Activated CD4-positive, alpha-beta T cell treated with anti-CD3 and anti-CD28 coated beads for 36 hours (primary cell): ENCODE results near the gene RADIL. TPM values are rescaled to one million over a fixed set of nuclear protein-coding genes. Genes with fewer than 3 reads are reported as not detected.

Experiments used
- ATAC-seq: fragments of 200-7000 bp; cut with Tn5 transposase; one replicate; pipeline ENCODE4 v1.10.0; 2021; ENCODE audit warnings: mild to moderate bottlenecking, moderate library complexity
- CTCF ChIA-PET: fragments of 350-600 bp; sonication (Branson Sonifier 250); formaldehyde crosslinking; loops from one replicate; lab custom pipeline; 2021; ENCODE audit warnings: antibody characterized with exemption; lab: Charles Lee
- POLR2A ChIA-PET: fragments of 350-600 bp; sonication (Branson Sonifier 250); formaldehyde crosslinking; loops from one replicate; lab custom pipeline; 2021; ENCODE audit warnings: antibody characterized with exemption, inconsistent platforms; lab: Charles Lee
- DNase-seq: peaks from one replicate; pipeline ENCODE4 v3.0.0-alpha.2; 2020
- H3K27ac Mint-ChIP-seq: one replicate; pipeline ENCODE4 v1.8.0; 2021; ENCODE audit warnings: mixed read lengths
- H3K27me3 Mint-ChIP-seq: one replicate; pipeline ENCODE4 v1.8.0; 2021; ENCODE audit warnings: mixed read lengths
- H3K36me3 Mint-ChIP-seq: one replicate; pipeline ENCODE4 v1.8.0; 2021; ENCODE audit warnings: low read depth, mixed read lengths
- H3K4me1 Mint-ChIP-seq: one replicate; pipeline ENCODE4 v1.8.0; 2021; ENCODE audit warnings: mixed read lengths
- H3K4me3 Mint-ChIP-seq: one replicate; pipeline ENCODE4 v1.8.0; 2021; ENCODE audit warnings: mild to moderate bottlenecking, moderate library complexity, mixed read lengths
- H3K9me3 Mint-ChIP-seq: one replicate; pipeline ENCODE4 v1.8.0; 2021; ENCODE audit warnings: low read depth, mixed read lengths
- intact Hi-C, 2 experiments: fragments of 100-400 bp; cut with DNase I in 1 of 2; cut with micrococcal nuclease in 1 of 2; formaldehyde crosslinking; loops; one replicate each; pipeline versions ENCODE4 v1.14.2 to v1.15.1; 2022 to 2024; cut with DNase I, micrococcal nuclease
- total RNA-seq, 2 experiments: library from RNA; stranded (reverse); gene quantifications; one replicate each; pipeline ENCODE4 v1.2.3, GENCODE V29; 2021

RADIL gene
- total RNA-seq, 2 experiments from 2014 or later: 0.42 to 0.69 TPM

DNA sequence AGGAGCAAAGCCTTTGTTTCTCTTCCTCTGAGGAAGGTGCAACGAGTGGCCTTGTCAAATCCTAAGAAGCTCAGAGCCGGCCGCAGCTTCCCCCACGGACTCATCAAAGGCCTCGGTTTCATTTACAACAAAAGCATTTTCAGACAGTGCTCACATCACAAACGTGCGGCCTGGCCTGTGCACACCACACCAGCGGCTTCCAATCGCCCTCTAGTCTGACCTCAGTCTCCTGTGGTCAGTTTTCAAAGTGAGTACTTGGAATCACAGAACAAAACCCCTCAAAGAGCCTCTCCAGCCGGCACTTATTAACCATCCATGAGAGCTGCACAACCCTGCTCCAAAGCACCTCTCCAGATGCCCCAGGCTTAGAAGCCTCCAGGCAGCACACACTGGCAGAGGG is 3.3 kb downstream of the RADIL start:
- intact Hi-C loops: no loop called here
- DNase-seq (no peak), ATAC-seq (no peak)
- no peak overlapping the region for H3K4me3 Mint-ChIP-seq
- H3K27ac Mint-ChIP-seq: no peak overlapping the region
- H3K36me3 Mint-ChIP-seq: no peaks in the 10 kb centered on the region
- H3K9me3 Mint-ChIP-seq: no peaks in the 10 kb centered on the region
- H3K27me3 Mint-ChIP-seq: peaks cover 20% of the 10 kb centered on the region
- ChIA-PET POLR2A (no interaction called here), CTCF (interaction anchor here (0.6 to 1.3 kb wide), 2 partner anchors 88 to 206 kb away, joined by 3 to 6 read pairs; no protein-coding TSS in a partner anchor)
- H3K4me1 Mint-ChIP-seq: peaks cover 10% of the 10 kb centered on the region

- ChIA-PET CTCF (no interaction called here), POLR2A (no interaction called here)
- Mint-ChIP-seq H3K27me3 (peaks cover 20% of the 10 kb centered on the region), H3K27ac (no peak overlapping the region), H3K9me3 (no peaks in the 10 kb centered on the region), H3K4me1 (peaks cover 10% of the 10 kb centered on the region), H3K4me3 (no peak overlapping the region), H3K36me3 (no peaks in the 10 kb centered on the region)
- ATAC-seq: no peak
- intact Hi-C loops: no loop called here
- no peak for DNase-seq
These were observed 4.0 kb downstream of the RADIL start for GRCh38 chr7:4879396-4880081.

GRCh38 chr7:4878336-4879335 is 4.9 kb downstream of the RADIL start:
- no peaks in the 10 kb centered on the region for H3K9me3 Mint-ChIP-seq
- H3K27me3 Mint-ChIP-seq: peaks cover 16% of the 10 kb centered on the region
- POLR2A ChIA-PET: no interaction called here
- H3K36me3 Mint-ChIP-seq: no peaks in the 10 kb centered on the region
- intact Hi-C loops: no loop called here
- CTCF ChIA-PET: no interaction called here
- no peak overlapping the region for H3K27ac Mint-ChIP-seq
- no peak for DNase-seq
- no peak overlapping the region for H3K4me3 Mint-ChIP-seq
- H3K4me1 Mint-ChIP-seq: peaks cover 10% of the 10 kb centered on the region
- no peak for ATAC-seq

DNA sequence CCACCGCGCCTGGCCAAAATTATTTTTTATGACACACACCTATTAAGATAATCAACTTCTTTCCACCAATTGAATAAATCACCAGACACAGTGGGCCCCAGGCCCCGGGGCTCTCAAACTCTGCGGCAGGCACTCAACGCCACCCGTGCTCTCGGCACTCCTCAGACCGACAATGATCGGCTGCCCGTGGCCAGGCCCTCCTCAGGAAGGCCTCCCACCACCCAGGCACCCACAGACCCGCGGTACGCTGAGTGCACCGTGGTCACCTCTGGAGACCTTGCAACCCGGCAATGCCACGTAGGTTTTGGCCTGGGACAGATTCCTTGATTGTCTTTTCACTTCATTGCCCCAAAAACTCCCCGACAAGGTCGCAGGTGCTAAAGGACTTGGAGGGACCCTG is 6.9 kb downstream of the RADIL start:
- Mint-ChIP-seq H3K4me3 (no peak overlapping the region), H3K27ac (no peak overlapping the region), H3K27me3 (peaks cover 4% of the 10 kb centered on the region), H3K36me3 (no peaks in the 10 kb centered on the region), H3K4me1 (no peaks in the 10 kb centered on the region), H3K9me3 (no peaks in the 10 kb centered on the region)
- ChIA-PET CTCF (no interaction called here), POLR2A (no interaction called here)
- DNase-seq (no peak), ATAC-seq (no peak)
- intact Hi-C loops: no loop called here

- no peak for DNase-seq
- no peak overlapping the region for H3K4me3 Mint-ChIP-seq
- ChIA-PET POLR2A (no interaction called here), CTCF (no interaction called here)
- no peak overlapping the region for H3K27ac Mint-ChIP-seq
- no peaks in the 10 kb centered on the region for H3K9me3 Mint-ChIP-seq
- H3K27me3 Mint-ChIP-seq: peaks cover 3% of the 10 kb centered on the region
- no peaks in the 10 kb centered on the region for H3K4me1 Mint-ChIP-seq
- H3K36me3 Mint-ChIP-seq: no peaks in the 10 kb centered on the region
- ATAC-seq: no peak
- intact Hi-C loops: no loop called here
These were observed 8.1 kb downstream of the RADIL start for GRCh38 chr7:4875391-4875790.

DNA sequence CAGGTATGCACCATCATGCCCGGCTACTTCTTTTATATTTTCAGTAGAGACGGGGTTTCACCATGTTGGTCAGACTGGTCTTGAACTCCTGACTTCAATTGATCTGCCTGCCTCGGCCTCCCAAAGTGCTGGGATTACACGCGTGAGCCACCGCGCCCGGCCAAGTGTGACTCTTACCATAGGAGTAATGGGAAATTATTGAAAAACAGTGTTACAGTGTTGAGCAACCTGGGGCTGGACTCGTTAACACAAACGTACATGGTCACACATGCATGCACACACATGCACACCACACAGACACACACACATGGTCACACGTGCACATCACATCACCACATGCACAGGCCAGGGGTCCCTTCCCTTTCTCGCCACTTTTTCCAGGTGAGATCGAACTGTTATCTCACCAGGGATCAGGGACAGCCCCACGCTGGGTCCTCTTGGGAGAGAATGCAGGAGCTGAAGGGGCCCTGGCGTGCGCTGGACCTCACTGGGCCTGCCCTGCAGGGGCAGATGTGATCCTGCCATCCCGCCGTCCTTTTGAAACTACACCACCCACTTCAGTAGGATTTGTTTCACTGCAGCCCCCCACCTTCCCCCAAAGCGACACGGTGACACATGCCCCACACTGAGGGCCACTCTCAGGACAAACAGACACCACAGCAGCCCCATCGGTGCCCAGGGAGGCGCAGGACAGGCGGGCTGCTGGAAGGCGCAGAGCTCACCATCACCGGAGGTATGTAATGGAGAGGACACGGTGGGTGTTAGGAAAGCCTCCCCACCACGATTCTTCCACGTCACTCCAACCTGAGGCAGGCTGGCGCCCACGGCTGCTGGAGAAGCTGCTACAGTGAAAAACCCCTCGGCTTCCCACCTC is 10.2 kb downstream of the RADIL start:
- Mint-ChIP-seq H3K27me3 (peaks cover 5% of the 10 kb centered on the region), H3K4me3 (no peak overlapping the region), H3K9me3 (no peaks in the 10 kb centered on the region), H3K36me3 (no peaks in the 10 kb centered on the region), H3K27ac (no peak overlapping the region), H3K4me1 (no peaks in the 10 kb centered on the region)
- intact Hi-C loops: no loop called here
- CTCF ChIA-PET: interaction anchor here (1.4 kb wide), 1 partner anchor 11 kb away, joined by 4 read pairs; the partner anchor contains the start of gene RADIL
- POLR2A ChIA-PET: no interaction called here
- ATAC-seq (no peak), DNase-seq (no peak)

DNA sequence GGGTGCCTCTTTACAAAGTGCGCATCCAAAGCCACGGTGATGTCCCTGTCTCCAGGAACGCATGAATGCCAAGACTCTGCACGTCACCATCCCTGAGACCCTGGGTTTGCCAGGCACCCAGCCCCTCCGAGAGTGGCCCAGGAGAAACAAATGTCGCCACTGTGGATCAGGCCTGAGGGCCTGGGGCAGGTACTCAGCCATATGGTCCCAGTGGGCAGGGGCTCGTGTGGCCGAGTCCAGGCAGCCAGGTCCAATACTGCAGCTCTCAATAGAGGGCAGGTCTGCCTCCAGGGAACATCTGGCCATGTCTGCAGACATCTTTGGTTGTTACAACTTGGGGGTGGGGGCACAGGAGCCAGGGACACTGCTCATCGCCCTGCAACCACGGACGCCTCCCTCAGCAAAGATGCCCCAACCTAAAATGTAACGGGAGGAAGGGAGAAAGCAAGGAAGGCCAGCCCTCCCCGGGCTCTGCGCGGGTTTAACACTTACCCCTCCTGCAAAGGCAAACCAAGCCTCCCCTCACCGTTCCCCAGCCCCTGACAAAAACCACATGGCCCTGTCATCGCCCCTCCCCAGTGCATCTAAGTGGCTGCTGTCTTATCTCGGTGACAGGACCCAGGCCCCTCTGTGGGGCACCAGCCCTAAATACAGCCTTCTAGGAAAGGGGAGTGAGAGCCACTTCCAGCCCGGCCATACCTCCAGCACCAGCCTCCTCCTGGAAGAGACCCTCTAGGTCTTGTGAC is 11.4 kb downstream of the RADIL start:
- no peak for DNase-seq
- intact Hi-C loops: no loop called here
- ATAC-seq: no peak
- Mint-ChIP-seq H3K27ac (no peak overlapping the region), H3K4me3 (no peak overlapping the region), H3K27me3 (peaks cover 5% of the 10 kb centered on the region), H3K9me3 (no peaks in the 10 kb centered on the region), H3K4me1 (no peaks in the 10 kb centered on the region), H3K36me3 (no peaks in the 10 kb centered on the region)
- ChIA-PET POLR2A (no interaction called here), CTCF (no interaction called here)

GRCh38 chr7:4871056-4871680 is 12.3 kb downstream of the RADIL start:
- no peak for DNase-seq
- Mint-ChIP-seq H3K4me3 (no peak overlapping the region), H3K4me1 (no peaks in the 10 kb centered on the region), H3K27ac (no peak overlapping the region), H3K27me3 (peaks cover 5% of the 10 kb centered on the region), H3K36me3 (no peaks in the 10 kb centered on the region), H3K9me3 (no peaks in the 10 kb centered on the region)
- CTCF ChIA-PET: no interaction called here
- intact Hi-C loops: no loop called here
- POLR2A ChIA-PET: no interaction called here
- ATAC-seq: no peak

DNA sequence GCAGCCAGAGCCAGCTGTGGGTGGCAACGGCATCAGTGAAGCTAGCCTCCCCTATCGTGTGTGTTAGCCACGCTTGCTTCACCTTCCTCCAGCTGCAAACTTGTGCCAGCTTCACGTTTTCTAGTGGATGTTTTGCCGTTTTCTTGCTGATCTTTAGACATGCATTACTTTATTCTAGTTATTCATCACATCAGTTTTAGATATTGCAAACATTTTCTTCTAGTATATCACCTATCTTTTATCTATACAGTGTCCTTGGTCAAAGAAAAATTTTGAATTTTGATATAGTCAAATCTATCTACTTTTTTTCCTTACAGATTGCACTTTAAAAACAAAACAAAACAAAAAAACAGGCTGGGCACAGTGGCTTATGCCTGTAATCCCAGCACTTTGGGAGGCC is 15.0 kb downstream of the RADIL start:
- Mint-ChIP-seq H3K27ac (no peak overlapping the region), H3K9me3 (no peaks in the 10 kb centered on the region), H3K4me3 (no peak overlapping the region), H3K36me3 (no peaks in the 10 kb centered on the region), H3K4me1 (no peaks in the 10 kb centered on the region), H3K27me3 (peaks cover 23% of the 10 kb centered on the region)
- intact Hi-C loops: no loop called here
- ChIA-PET POLR2A (no interaction called here), CTCF (no interaction called here)
- DNase-seq (no peak), ATAC-seq (no peak)
